ENCODE data around the gene ARHGEF16.

DNA sequence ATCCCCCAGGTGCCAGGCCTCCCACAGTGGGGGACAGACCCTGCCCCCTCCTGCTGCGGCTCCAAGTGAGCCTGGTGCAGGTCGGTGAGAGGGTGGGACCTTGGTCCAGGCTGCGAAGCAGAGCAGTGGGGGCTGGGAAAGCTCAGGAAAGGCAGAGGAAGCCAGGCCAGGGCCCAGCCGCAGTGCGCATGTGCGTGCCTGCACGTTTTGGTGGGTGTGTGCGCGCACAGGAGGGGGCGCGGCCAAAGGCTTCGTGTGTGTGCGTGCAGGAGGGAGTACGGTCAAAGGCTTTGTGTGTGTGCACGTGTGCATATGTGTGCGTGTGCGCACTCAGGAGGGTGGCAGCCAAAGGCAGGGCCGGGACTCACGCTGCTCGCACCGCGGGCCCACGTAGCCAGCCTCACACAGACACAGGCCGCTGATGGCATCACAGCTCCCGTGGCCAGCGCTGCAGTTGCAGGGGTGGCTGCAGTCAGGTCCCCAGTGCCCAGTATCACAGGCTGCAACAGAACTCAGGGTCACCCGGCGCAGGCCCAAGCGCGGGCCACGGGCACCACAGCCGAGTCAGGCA is 45.9 kb downstream of the ARHGEF16 start:
- TF ChIP-seq, protein P1, sequence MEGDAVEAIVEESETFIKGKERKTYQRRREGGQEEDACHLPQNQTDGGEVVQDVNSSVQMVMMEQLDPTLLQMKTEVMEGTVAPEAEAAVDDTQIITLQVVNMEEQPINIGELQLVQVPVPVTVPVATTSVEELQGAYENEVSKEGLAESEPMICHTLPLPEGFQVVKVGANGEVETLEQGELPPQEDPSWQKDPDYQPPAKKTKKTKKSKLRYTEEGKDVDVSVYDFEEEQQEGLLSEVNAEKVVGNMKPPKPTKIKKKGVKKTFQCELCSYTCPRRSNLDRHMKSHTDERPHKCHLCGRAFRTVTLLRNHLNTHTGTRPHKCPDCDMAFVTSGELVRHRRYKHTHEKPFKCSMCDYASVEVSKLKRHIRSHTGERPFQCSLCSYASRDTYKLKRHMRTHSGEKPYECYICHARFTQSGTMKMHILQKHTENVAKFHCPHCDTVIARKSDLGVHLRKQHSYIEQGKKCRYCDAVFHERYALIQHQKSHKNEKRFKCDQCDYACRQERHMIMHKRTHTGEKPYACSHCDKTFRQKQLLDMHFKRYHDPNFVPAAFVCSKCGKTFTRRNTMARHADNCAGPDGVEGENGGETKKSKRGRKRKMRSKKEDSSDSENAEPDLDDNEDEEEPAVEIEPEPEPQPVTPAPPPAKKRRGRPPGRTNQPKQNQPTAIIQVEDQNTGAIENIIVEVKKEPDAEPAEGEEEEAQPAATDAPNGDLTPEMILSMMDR (IDR thresholded peaks at IDR 0.05; ENCODE audit: low read length): no peak
- no peak for TF ChIP-seq EZH2 (optimal IDR thresholded peaks at IDR 0.05; ENCODE audit: low read depth, low read length)
- TF ChIP-seq EZH2phosphoT487 (IDR thresholded peaks at IDR 0.05; ENCODE audit: low read length): no peak
